Measurements from ENCODE around the gene PVRIG.
"Not testable (repeated sequence)": the region's sequence is repeated elsewhere in the genome, so short reads cannot be mapped to it uniquely, and the experiment has no call there.

- TF ChIP-seq CTCF, POLR2A (IDR thresholded peaks at IDR 0.05): not testable (repeated sequence)
Measured at GRCh38 chr7:100214356-100214755, 5.4 kb upstream of the PVRIG start.

Data from prostate gland (tissue), 2 donors.